Astrocyte (in vitro differentiated cells and primary cell): ENCODE results near the gene VSIG4.

ENCODE experiments used
- CTCF ChIP-seq: IDR thresholded peaks from 2 replicates; pipeline ENCODE4 v1.5.1; 2011; ENCODE audit warnings: low read depth, mild to moderate bottlenecking, inconsistent platforms, low read length, moderate library complexity; ENCODE audit not compliant: insufficient read depth
- EZH2 ChIP-seq: IDR thresholded peaks from 2 replicates; pipeline ENCODE4 v1.6.1; 2012; ENCODE audit warnings: mild to moderate bottlenecking, low read length, inconsistent platforms; ENCODE audit not compliant: insufficient read depth

DNA sequence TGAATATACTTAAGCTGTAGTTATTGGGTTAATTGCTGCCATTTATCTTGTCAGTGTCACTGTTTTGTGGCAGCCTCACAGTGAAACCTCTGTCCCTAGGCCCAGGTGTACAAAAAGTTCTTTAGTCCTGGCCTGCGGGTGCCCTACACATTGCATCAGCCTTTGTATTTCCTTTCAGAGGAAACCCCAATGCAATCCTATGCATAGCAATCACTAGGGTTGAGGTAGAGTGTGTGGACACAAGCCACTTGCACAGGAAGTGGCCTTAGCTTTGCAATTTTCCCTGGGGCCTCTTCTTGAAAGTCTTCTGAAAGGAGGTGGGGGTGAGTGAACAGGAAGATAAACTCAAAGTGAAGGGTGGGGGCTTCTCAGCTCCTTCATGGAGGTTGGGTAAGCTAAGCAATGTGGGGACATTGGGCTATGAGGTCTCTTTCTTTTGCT lies 27.8 kb downstream of the VSIG4 start:
- TF ChIP-seq CTCF (no peak), EZH2 (no peak)
